GM06990 (cell line): Measurements from ENCODE around the gene FAM120B.

ENCODE experiments used
- DNase-seq: peaks from one replicate; pipeline ENCODE4 v3.0.0-alpha.2; 2011; ENCODE audit not compliant: insufficient read length; ENCODE audit errors: extremely low read depth
- H3K27me3 ChIP-seq: replicated peaks from 2 replicates; pipeline ENCODE4 v1.6.0; 2011; ENCODE audit warnings: low read length; ENCODE audit not compliant: control insufficient read depth, insufficient read depth
- H3K36me3 ChIP-seq: 2 replicates; pipeline ENCODE4 v1.5.1; 2011; ENCODE audit warnings: low read length; ENCODE audit not compliant: control insufficient read depth, insufficient read depth
- H3K4me3 ChIP-seq: replicated peaks from 2 replicates; pipeline ENCODE4 v1.5.1; 2011; ENCODE audit warnings: low read depth, mild to moderate bottlenecking, control low read depth, low read length
- CTCF ChIP-seq: IDR thresholded peaks from 2 replicates; pipeline ENCODE4 v1.5.1; 2011; ENCODE audit warnings: low read length, control low read depth, mild to moderate bottlenecking, inconsistent platforms; ENCODE audit not compliant: insufficient read depth, poor library complexity, severe bottlenecking

The FAM120B gene

GRCh38 chr6:170293341-170294231, 13.0 kb upstream of the FAM120B start:
- DNase-seq, result no peak
- Histone ChIP-seq H3K36me3 (no peaks in the 10 kb centered on the region), H3K4me3 (no peak overlapping the region), H3K27me3 (peaks cover 8% of the 10 kb centered on the region)
- no peak for TF ChIP-seq CTCF

GRCh38 chr6:170294298-170294730, 12.2 kb upstream of the FAM120B start:
- DNase-seq, result no peak
- Histone ChIP-seq H3K36me3 (no peaks in the 10 kb centered on the region), H3K4me3 (no peak overlapping the region), H3K27me3 (peaks cover 8% of the 10 kb centered on the region)
- no peak for TF ChIP-seq CTCF

- no peak overlapping the region; the same call in 1 of the 2 replicates for H3K4me3 ChIP-seq
- H3K36me3 ChIP-seq, result no peaks in the 10 kb centered on the region
- no peak for DNase-seq
- TF ChIP-seq CTCF, result no peak
- peaks cover 8% of the 10 kb centered on the region for H3K27me3 ChIP-seq
Observed at GRCh38 chr6:170294813-170295509, 11.6 kb upstream of the FAM120B start.

- H3K4me3 ChIP-seq, result peak overlapping the region; percentile 44
- DNase-seq, result peak; percentile 53
Observed at GRCh38 chr6:170295510-170296422, 10.8 kb upstream of the FAM120B start.

GRCh38 chr6:170296423-170296745, 10.2 kb upstream of the FAM120B start:
- no peak for DNase-seq
- no peak for TF ChIP-seq CTCF
- Histone ChIP-seq H3K4me3 (no peak overlapping the region), H3K36me3 (no peaks in the 10 kb centered on the region), H3K27me3 (peaks cover 8% of the 10 kb centered on the region)

More at GRCh38 chr6:170295510-170296422, 10.8 kb upstream of the FAM120B start:
- TF ChIP-seq CTCF, result no peak
- Histone ChIP-seq H3K27me3 (peaks cover 8% of the 10 kb centered on the region), H3K36me3 (no peaks in the 10 kb centered on the region)
